ENCODE results near the gene ASIP. TPM values are rescaled to one million over a fixed set of nuclear protein-coding genes. Genes with fewer than 3 reads are reported as not detected.
A peak's percentile ranks its signal among the peaks of the same experiment; 100 is the strongest.
"Not testable (repeated sequence)": the region's sequence is repeated elsewhere in the genome, so short reads cannot be mapped to it uniquely, and the experiment has no call there.

Gene ASIP
- polyA plus RNA-seq, 3 donors: 0.40 TPM; not detected in 2

GRCh38 chr20:34220561-34220960 is 20.7 kb upstream of the ASIP start:
- TF ChIP-seq CTCF (IDR thresholded peaks at IDR 0.05): no peak
- H3K79me2 ChIP-seq (ENCODE audit: insufficient read depth, low read length): no peaks in the 10 kb centered on the region
- Mint-ChIP-seq H3K27me3 (ENCODE audit: low read depth in 3 of 3) (peaks cover 11 to 17% (median 12%) of the 10 kb centered on the region in 3 donors), H3K4me1 (peaks cover 34% of the 10 kb centered on the region), H3K36me3 (peaks cover 0 to 3% of the 10 kb centered on the region in 2 donors), H3K4me3 (peak overlapping the region in 1 of 2 donors; percentile 63), H3K9me3 (peaks cover 0 to 3% (median 2%) of the 10 kb centered on the region in 7 donors), H3K27ac (peak overlapping the region in 5 of 7 donors; percentile 19 to 79 (median 69))
- H3K4me1 ChIP-seq (ENCODE audit: control insufficient read depth in 1 of 2, insufficient read depth in 2 of 2, low read length in 2 of 2): peaks cover 26 to 27% of the 10 kb centered on the region in 2 donors
- DNase-seq: peak; percentile 12 to 61 (median 31)
- intact Hi-C loops (cut with micrococcal nuclease): no loop called here
- H3K27ac ChIP-seq (ENCODE audit: low read depth in 1 of 2, low read length in 2 of 2): no peak overlapping the region
- no peak overlapping the region for H3K4me3 ChIP-seq (replicated peaks in 1 of 3; ENCODE audit: low read depth in 2 of 3, low read length in 3 of 3)
- no peak overlapping the region for H2AFZ ChIP-seq (ENCODE audit: insufficient read depth, low read depth, low read length, poor library complexity, severe bottlenecking)
- H3K9ac ChIP-seq (ENCODE audit: insufficient read depth, low read length, poor library complexity, severe bottlenecking): no peak overlapping the region
- WGBS (ENCODE audit: insufficient coverage): 46% methylated on average over 2 of the region's 5 CpGs
- H3K9me3 ChIP-seq (replicated peaks in 1 of 2; ENCODE audit: control insufficient read depth in 1 of 2, insufficient read depth in 1 of 2, low read length in 2 of 2): no peaks in the 10 kb centered on the region
- no peaks in the 10 kb centered on the region for H4K20me1 ChIP-seq (ENCODE audit: insufficient read depth, low read length)
- H3K27me3 ChIP-seq (ENCODE audit: control insufficient read depth in 2 of 2, insufficient read depth in 2 of 2, low read length in 2 of 2): peaks cover 10 to 32% of the 10 kb centered on the region in 2 donors
- peak overlapping the region; percentile 16 for H3K4me2 ChIP-seq (replicated peaks; ENCODE audit: extremely low read depth, low read length, poor library complexity, severe bottlenecking)
- no peaks in the 10 kb centered on the region for H3K36me3 ChIP-seq (replicated peaks in 1 of 2; ENCODE audit: control insufficient read depth in 1 of 2, insufficient read depth in 2 of 2, low read length in 2 of 2)

GRCh38 chr20:34222208-34222607 is 19.0 kb upstream of the ASIP start:
- intact Hi-C loops (cut with micrococcal nuclease): no loop called here
- no peak overlapping the region for H3K4me3 ChIP-seq (replicated peaks in 1 of 3; ENCODE audit: low read depth in 2 of 3, low read length in 3 of 3)
- peaks cover 2 to 18% of the 10 kb centered on the region in 2 donors for H3K27me3 ChIP-seq (ENCODE audit: control insufficient read depth in 2 of 2, insufficient read depth in 2 of 2, low read length in 2 of 2)
- Mint-ChIP-seq H3K4me3 (no peak overlapping the region), H3K27me3 (ENCODE audit: low read depth in 3 of 3) (peaks cover 8 to 12% (median 11%) of the 10 kb centered on the region in 3 donors), H3K9me3 (peaks cover 0 to 2% (median 0%) of the 10 kb centered on the region in 7 donors), H3K36me3 (no peaks in the 10 kb centered on the region), H3K27ac (no peak overlapping the region), H3K4me1 (peaks cover 23% of the 10 kb centered on the region)
- H3K4me1 ChIP-seq (ENCODE audit: control insufficient read depth in 1 of 2, insufficient read depth in 2 of 2, low read length in 2 of 2): peaks cover 17 to 21% of the 10 kb centered on the region in 2 donors
- H3K36me3 ChIP-seq (replicated peaks in 1 of 2; ENCODE audit: control insufficient read depth in 1 of 2, insufficient read depth in 2 of 2, low read length in 2 of 2): no peaks in the 10 kb centered on the region
- no peak overlapping the region for H3K9ac ChIP-seq (ENCODE audit: insufficient read depth, low read length, poor library complexity, severe bottlenecking)
- H3K27ac ChIP-seq (ENCODE audit: low read depth in 1 of 2, low read length in 2 of 2): no peak overlapping the region
- no peak overlapping the region for H2AFZ ChIP-seq (ENCODE audit: insufficient read depth, low read depth, low read length, poor library complexity, severe bottlenecking)
- WGBS (ENCODE audit: insufficient coverage): no CpG with 5 or more reads among the region's 3 CpGs
- no peak overlapping the region for H3K4me2 ChIP-seq (replicated peaks; ENCODE audit: extremely low read depth, low read length, poor library complexity, severe bottlenecking)
- no peaks in the 10 kb centered on the region for H3K79me2 ChIP-seq (ENCODE audit: insufficient read depth, low read length)
- H3K9me3 ChIP-seq (replicated peaks in 1 of 2; ENCODE audit: control insufficient read depth in 1 of 2, insufficient read depth in 1 of 2, low read length in 2 of 2): no peaks in the 10 kb centered on the region
- TF ChIP-seq CTCF (IDR thresholded peaks at IDR 0.05): no peak
- H4K20me1 ChIP-seq (ENCODE audit: insufficient read depth, low read length): no peaks in the 10 kb centered on the region
- peak; percentile 53 to 75 (median 67) for DNase-seq

GRCh38 chr20:34224251-34224650 is 17.0 kb upstream of the ASIP start:
- DNase-seq; H3K9ac ChIP-seq (ENCODE audit: insufficient read depth, low read length, poor library complexity, severe bottlenecking); H3K4me3 Mint-ChIP-seq; H3K9me3 Mint-ChIP-seq; H3K4me2 ChIP-seq (replicated peaks; ENCODE audit: extremely low read depth, low read length, poor library complexity, severe bottlenecking); H3K79me2 ChIP-seq (ENCODE audit: insufficient read depth, low read length); H2AFZ ChIP-seq (ENCODE audit: insufficient read depth, low read depth, low read length, poor library complexity, severe bottlenecking); H3K4me3 ChIP-seq (replicated peaks in 1 of 3; ENCODE audit: low read depth in 2 of 3, low read length in 3 of 3); H3K36me3 ChIP-seq (replicated peaks in 1 of 2; ENCODE audit: control insufficient read depth in 1 of 2, insufficient read depth in 2 of 2, low read length in 2 of 2); H3K27ac ChIP-seq (ENCODE audit: low read depth in 1 of 2, low read length in 2 of 2); H3K27ac Mint-ChIP-seq; H4K20me1 ChIP-seq (ENCODE audit: insufficient read depth, low read length); H3K36me3 Mint-ChIP-seq; H3K27me3 ChIP-seq (ENCODE audit: control insufficient read depth in 2 of 2, insufficient read depth in 2 of 2, low read length in 2 of 2); H3K27me3 Mint-ChIP-seq (ENCODE audit: low read depth in 3 of 3); intact Hi-C loops (cut with micrococcal nuclease); H3K9me3 ChIP-seq (replicated peaks in 1 of 2; ENCODE audit: control insufficient read depth in 1 of 2, insufficient read depth in 1 of 2, low read length in 2 of 2): not testable (repeated sequence)
- peaks cover 23% of the 10 kb centered on the region for H3K4me1 Mint-ChIP-seq
- H3K4me1 ChIP-seq (ENCODE audit: control insufficient read depth in 1 of 2, insufficient read depth in 2 of 2, low read length in 2 of 2): peaks cover 17 to 21% of the 10 kb centered on the region in 2 donors
- WGBS (ENCODE audit: insufficient coverage): no CpG with 5 or more reads among the region's 2 CpGs

Measured in CD14-positive monocyte (primary cell).